ENCODE measurements around the gene ADAT3. TPM values are rescaled to one million over a fixed set of nuclear protein-coding genes. Genes with fewer than 3 reads are reported as not detected.

ADAT3 gene
- total and polyA plus RNA-seq, 2 of the 4 experiments (the other 2 are of a cell fraction): 0.36 to 2.8 TPM

- in situ Hi-C loops (cut with MboI; ENCODE audit: low sequenced_read_pairs) (no loop called here), intact Hi-C loops (cut with micrococcal nuclease) (no loop called here), dilution Hi-C loops (cut with HindIII; ENCODE audit: low sequenced_read_pairs, unreplicated experiment) (no loop called here)
- H3K9me3 ChIP-seq (ENCODE audit: control insufficient read depth, insufficient read depth, low read length): no peaks in the 10 kb centered on the region
- H2BK120ac ChIP-seq (ENCODE audit: low read depth, low read length): no peak overlapping the region
- no TSS peak for BruUV-seq (replicated peaks)
- H3K9ac ChIP-seq (ENCODE audit: low read depth, low read length): no peak overlapping the region
- ATAC-seq (ENCODE audit: low read depth) (no peak), DNase-seq (no peak)
- H3K14ac ChIP-seq (replicated peaks; ENCODE audit: low read depth, low read length): no peak overlapping the region
- H2AK9ac ChIP-seq (replicated peaks; ENCODE audit: low read depth, low read length, poor library complexity): no peak overlapping the region
- H3K79me1 ChIP-seq (ENCODE audit: low read depth in 1 of 2, low read length in 2 of 2): peaks cover 8 to 49% of the 10 kb centered on the region in 2 experiments
- no peak overlapping the region for H4K5ac ChIP-seq (ENCODE audit: low read depth, low read length)
- H3K4me2 ChIP-seq (ENCODE audit: low read depth, low read length): no peak overlapping the region
- peaks cover 38% of the 10 kb centered on the region for H4K20me1 ChIP-seq (ENCODE audit: insufficient read depth, low read length)
- H2AFZ ChIP-seq (replicated peaks; ENCODE audit: low read length, poor library complexity): no peak overlapping the region
- WGBS, 2 experiments (ENCODE audit: extremely low coverage in 2 of 2, insufficient read length in 1 of 2): 84% methylated on average over 3 of the region's 15 CpGs; no CpG with 5 or more reads in 1 of the 2 experiments
- no peaks in the 10 kb centered on the region for H3K27me3 ChIP-seq (ENCODE audit: control insufficient read depth, insufficient read depth, low read length)
- H4K8ac ChIP-seq (ENCODE audit: low read depth in 2 of 2, low read length in 2 of 2): no peak overlapping the region
- H3K4ac ChIP-seq (ENCODE audit: low read depth, low read length): no peak overlapping the region
- no peak overlapping the region for H3K27ac ChIP-seq (ENCODE audit: insufficient read depth, low read length)
- peaks cover 7% of the 10 kb centered on the region for H3K4me1 ChIP-seq (ENCODE audit: control insufficient read depth, insufficient read depth, low read length)
- H3K18ac ChIP-seq (ENCODE audit: low read depth, low read length): no peak overlapping the region
- no peak overlapping the region for H3K56ac ChIP-seq (ENCODE audit: extremely low read depth, insufficient read depth, low read length)
- 0 out of 2 replicates have a peak, but pooled peaks cover 2% of the 10 kb centered on the region for H3K9me1 ChIP-seq (ENCODE audit: insufficient read depth, low read length)
- TF ChIP-seq MXI1 (IDR thresholded peaks at IDR 0.05; ENCODE audit: borderline replicate concordance, low read depth, low read length) (no peak), CHD1 (IDR thresholded peaks at IDR 0.05; ENCODE audit: low read depth, low read length) (no peak), RCOR1 (IDR thresholded peaks at IDR 0.05; ENCODE audit: insufficient replicate concordance, low read length) (no peak)
- CTCF ChIA-PET: no interaction called here
- H2BK20ac ChIP-seq (ENCODE audit: low read depth, low read length): no peak overlapping the region
- no peak overlapping the region for H3K4me3 ChIP-seq (ENCODE audit: insufficient read depth, low read depth, low read length)
- no peak overlapping the region for H2BK15ac ChIP-seq (ENCODE audit: low read depth, low read length)
- no peak overlapping the region for H4K91ac ChIP-seq (ENCODE audit: insufficient read depth, low read depth, low read length)
- H3K23ac ChIP-seq (ENCODE audit: low read depth, low read length): no peak overlapping the region
- peaks cover 18% of the 10 kb centered on the region for H3K36me3 ChIP-seq (ENCODE audit: control insufficient read depth, insufficient read depth, low read length)
- POLR2A ChIA-PET (ENCODE audit: unreplicated experiment): no interaction called here
- H2BK5ac ChIP-seq (ENCODE audit: low read depth, low read length, poor library complexity, severe bottlenecking): no peak overlapping the region
- H2AK5ac ChIP-seq (ENCODE audit: low read depth, low read length): no peak overlapping the region
Measured at GRCh38 chr19:1871140-1871597, 34.0 kb upstream of the ADAT3 start.

Measured in IMR-90 (cell line).